Cardiac muscle cell (in vitro differentiated cells and primary cell): ENCODE measurements around the gene PBX1. TPM values are rescaled to one million over a fixed set of nuclear protein-coding genes. Genes with fewer than 3 reads are reported as not detected.
A peak's percentile ranks its signal among the peaks of the same experiment; 100 is the strongest.

Experiments
- DNase-seq, 2 donors: peaks; one replicate each; pipeline versions ENCODE4 v3.0.0 to v3.0.0-alpha.2; 2010 to 2017; ENCODE audit warnings: low read depth in 1 of 2, low spot score in 1 of 2
- H3K27ac ChIP-seq: fragments of 200-600 bp; sonication (generic); 2 replicates; pipeline ENCODE4 v1.5.1; 2016
- H3K27me3 ChIP-seq: fragments of 200-600 bp; sonication (generic); 2 replicates; pipeline ENCODE4 v1.6.0; 2016; ENCODE audit warnings: control low read depth
- H3K36me3 ChIP-seq: fragments of 200-600 bp; sonication (generic); 2 replicates; pipeline ENCODE4 v1.5.1; 2016; ENCODE audit warnings: control low read depth
- H3K4me1 ChIP-seq: fragments of 200-600 bp; sonication (generic); 2 replicates; pipeline ENCODE4 v1.8.1; 2017; ENCODE audit warnings: low read depth, mild to moderate bottlenecking, mixed run types
- H3K4me3 ChIP-seq: fragments of 200-600 bp; sonication (generic); 2 replicates; pipeline ENCODE4 v1.5.1; 2016; ENCODE audit warnings: mild to moderate bottlenecking
- H3K9me3 ChIP-seq: fragments of 200-600 bp; sonication (generic); 2 replicates; pipeline ENCODE4 v1.5.1; 2017; ENCODE audit warnings: low read depth, mild to moderate bottlenecking, control low read depth
- polyA plus RNA-seq: library from polyadenylated mRNA; unstranded; fragments of >200 nt; fragmentation: Nextera tagmentation; extraction: Ambion mirVana; gene quantifications from 2 replicates; pipeline ENCODE4 v1.2.1, GENCODE V29; 2016
- total RNA-seq: library from RNA; depleted of rRNA; stranded (reverse); fragments of >200 nt; gene quantifications from 2 replicates; pipeline ENCODE4 v1.2.3, GENCODE V29; 2016
- TF ChIP-seq, protein P1 (sequence below): IDR thresholded peaks from 2 replicates; pipeline ENCODE4 v1.5.1; 2012; ENCODE audit warnings: low read depth, mild to moderate bottlenecking, low read length

Gene PBX1
- total and polyA plus RNA-seq, 2 experiments from 2014 or later = 43.5 to 182 TPM

DNA sequence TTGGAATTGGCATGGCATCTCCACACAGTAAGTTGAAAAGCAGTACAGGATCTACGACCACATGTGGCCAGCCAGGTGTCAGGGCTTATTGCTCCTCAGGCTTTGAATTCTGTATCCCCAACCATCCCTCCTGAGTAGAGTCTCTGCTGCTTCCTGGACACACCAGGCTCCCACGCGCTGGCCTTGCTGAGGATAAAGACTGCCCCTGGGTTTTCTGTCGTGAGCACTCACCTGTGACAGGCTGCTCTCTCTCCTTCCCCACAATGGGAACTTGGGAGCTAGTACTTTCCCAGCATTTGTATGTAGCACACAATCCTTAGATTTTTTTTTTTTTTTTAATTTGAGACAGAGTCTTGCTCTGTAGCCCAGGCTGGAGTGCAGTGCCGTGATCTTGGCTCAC, 33.6 kb downstream of the PBX1 start:
- no peak overlapping the region for H3K4me3 ChIP-seq
- peaks cover 56% of the 10 kb centered on the region for H3K4me1 ChIP-seq
- H3K9me3 ChIP-seq = no peaks in the 10 kb centered on the region
- DNase-seq = no peak
- H3K27me3 ChIP-seq = no peaks in the 10 kb centered on the region
- TF ChIP-seq, protein P1, sequence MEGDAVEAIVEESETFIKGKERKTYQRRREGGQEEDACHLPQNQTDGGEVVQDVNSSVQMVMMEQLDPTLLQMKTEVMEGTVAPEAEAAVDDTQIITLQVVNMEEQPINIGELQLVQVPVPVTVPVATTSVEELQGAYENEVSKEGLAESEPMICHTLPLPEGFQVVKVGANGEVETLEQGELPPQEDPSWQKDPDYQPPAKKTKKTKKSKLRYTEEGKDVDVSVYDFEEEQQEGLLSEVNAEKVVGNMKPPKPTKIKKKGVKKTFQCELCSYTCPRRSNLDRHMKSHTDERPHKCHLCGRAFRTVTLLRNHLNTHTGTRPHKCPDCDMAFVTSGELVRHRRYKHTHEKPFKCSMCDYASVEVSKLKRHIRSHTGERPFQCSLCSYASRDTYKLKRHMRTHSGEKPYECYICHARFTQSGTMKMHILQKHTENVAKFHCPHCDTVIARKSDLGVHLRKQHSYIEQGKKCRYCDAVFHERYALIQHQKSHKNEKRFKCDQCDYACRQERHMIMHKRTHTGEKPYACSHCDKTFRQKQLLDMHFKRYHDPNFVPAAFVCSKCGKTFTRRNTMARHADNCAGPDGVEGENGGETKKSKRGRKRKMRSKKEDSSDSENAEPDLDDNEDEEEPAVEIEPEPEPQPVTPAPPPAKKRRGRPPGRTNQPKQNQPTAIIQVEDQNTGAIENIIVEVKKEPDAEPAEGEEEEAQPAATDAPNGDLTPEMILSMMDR = no peak
- peak overlapping the region; percentile 95 for H3K27ac ChIP-seq
- peaks cover 4% of the 10 kb centered on the region for H3K36me3 ChIP-seq

DNA sequence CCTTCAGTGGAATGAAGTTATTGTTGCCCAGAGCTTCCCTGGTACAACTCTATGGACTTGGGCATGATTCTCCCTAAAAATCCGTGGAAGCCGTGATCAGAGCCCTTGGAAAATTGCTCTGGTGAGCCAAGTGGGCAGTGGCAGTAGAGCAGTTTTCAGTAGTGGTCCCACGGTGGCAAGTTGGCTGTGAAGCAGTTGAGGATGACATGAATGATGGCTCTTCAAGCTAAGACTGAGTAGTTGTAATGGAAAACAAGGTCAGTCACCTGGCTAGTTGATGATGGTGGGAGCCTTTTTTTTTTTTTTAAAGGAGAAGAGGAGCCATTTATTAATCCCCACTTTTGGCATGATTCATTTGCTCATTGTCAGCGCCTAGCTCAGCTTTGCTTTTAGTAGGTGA, 36.2 kb downstream of the PBX1 start:
- TF ChIP-seq, protein P1 = no peak
- no peaks in the 10 kb centered on the region for H3K27me3 ChIP-seq
- H3K4me3 ChIP-seq = no peak overlapping the region
- peaks cover 4% of the 10 kb centered on the region for H3K36me3 ChIP-seq
- no peak overlapping the region for H3K27ac ChIP-seq
- no peak for DNase-seq
- peaks cover 34% of the 10 kb centered on the region for H3K4me1 ChIP-seq
- H3K9me3 ChIP-seq = no peaks in the 10 kb centered on the region

DNA sequence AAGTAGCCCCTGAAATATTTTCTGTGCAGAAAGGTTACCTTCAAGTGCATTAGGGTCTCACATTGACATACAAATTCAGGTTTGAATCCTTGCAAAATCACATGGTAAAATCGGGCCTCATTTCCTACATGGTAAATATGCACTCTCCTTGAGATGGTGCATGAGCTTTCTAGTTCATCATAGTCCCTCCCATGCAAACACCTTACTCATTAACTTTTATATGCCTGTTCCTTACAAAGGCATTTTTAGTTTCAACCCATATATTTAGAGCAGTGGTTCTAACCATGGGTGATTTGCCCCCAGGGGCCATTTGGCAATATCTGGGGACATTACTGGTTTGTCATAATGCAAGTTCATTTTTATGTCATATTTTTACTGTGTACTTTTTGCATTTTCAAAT, 37.2 kb downstream of the PBX1 start:
- H3K4me1 ChIP-seq = peaks cover 25% of the 10 kb centered on the region
- DNase-seq = no peak
- H3K4me3 ChIP-seq = no peak overlapping the region
- H3K9me3 ChIP-seq = no peaks in the 10 kb centered on the region
- TF ChIP-seq, protein P1 = no peak
- H3K27ac ChIP-seq = no peak overlapping the region
- peaks cover 4% of the 10 kb centered on the region for H3K36me3 ChIP-seq
- H3K27me3 ChIP-seq = no peaks in the 10 kb centered on the region

DNA sequence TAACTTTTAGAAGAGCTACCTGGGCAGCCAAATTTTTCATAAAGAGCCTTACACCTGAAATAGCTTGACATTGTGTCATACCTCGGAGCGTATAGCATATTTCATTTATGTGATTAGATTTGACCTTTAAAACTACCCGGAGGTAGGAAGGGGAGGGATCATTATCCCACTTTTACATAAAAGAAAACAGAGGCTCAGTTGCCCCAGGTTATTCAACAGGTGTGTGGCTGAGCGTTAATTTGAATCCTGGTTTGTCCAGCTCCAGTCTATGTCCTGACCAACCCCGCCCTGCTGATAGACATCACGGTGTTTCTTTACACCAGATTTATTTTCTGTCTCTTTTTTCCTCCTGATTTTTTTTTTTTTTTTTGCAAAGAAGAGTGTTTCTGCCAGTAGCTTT, 39.7 kb downstream of the PBX1 start:
- Histone ChIP-seq H3K36me3 (peaks cover 4% of the 10 kb centered on the region), H3K4me3 (no peak overlapping the region), H3K4me1 (peaks cover 27% of the 10 kb centered on the region), H3K9me3 (no peaks in the 10 kb centered on the region), H3K27ac (no peak overlapping the region), H3K27me3 (no peaks in the 10 kb centered on the region)
- DNase-seq = no peak
- TF ChIP-seq, protein P1 = no peak

DNA sequence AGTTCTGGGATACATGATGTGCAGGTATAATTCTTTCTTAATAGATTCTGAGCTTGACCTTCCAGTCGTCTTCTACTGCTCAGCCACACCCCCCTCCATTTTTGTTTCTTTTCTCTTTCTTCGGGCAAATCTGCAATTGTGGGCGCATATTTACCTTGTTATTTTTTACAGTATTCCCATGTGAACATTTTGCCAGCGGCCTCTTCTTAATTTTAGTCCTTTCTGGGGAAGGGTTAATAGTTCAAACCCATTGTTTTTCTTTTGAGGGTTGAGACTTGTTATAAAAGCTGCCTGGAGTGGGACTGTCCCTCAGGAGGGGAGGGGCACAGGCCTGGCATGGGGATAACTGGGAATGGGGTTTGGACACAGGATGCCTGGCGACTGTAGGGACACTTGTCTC, 40.3 kb downstream of the PBX1 start:
- DNase-seq = no peak
- Histone ChIP-seq H3K36me3 (peaks cover 4% of the 10 kb centered on the region), H3K4me3 (no peak overlapping the region), H3K4me1 (peaks cover 24% of the 10 kb centered on the region), H3K27me3 (no peaks in the 10 kb centered on the region), H3K9me3 (no peaks in the 10 kb centered on the region), H3K27ac (no peak overlapping the region)
- TF ChIP-seq, protein P1 = no peak
